Measurements from ENCODE around the gene SPATS1.

DNA sequence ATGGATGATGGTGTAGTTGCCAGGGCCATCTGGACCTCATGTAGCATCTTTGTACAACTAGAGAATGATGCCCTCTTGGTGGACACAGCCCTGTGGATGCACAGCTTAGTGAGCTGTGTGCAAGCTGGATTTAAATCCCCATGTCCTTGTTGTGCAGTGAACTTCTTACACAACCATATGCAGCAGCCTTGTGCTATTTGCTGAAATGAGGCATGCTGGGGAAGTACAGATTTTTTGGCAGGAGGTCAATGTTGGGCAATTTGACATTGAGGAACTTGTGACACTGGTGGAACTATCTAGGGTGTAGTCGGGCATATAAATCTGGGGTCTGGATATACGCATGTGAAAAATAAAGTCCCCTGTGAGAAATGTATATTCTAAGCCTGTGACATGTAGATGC is 39.3 kb downstream of the SPATS1 start:
- TF ChIP-seq, protein P1, sequence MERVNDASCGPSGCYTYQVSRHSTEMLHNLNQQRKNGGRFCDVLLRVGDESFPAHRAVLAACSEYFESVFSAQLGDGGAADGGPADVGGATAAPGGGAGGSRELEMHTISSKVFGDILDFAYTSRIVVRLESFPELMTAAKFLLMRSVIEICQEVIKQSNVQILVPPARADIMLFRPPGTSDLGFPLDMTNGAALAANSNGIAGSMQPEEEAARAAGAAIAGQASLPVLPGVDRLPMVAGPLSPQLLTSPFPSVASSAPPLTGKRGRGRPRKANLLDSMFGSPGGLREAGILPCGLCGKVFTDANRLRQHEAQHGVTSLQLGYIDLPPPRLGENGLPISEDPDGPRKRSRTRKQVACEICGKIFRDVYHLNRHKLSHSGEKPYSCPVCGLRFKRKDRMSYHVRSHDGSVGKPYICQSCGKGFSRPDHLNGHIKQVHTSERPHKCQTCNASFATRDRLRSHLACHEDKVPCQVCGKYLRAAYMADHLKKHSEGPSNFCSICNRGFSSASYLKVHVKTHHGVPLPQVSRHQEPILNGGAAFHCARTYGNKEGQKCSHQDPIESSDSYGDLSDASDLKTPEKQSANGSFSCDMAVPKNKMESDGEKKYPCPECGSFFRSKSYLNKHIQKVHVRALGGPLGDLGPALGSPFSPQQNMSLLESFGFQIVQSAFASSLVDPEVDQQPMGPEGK (CRISPR knock-in tag; IDR thresholded peaks at IDR 0.05; ENCODE audit: borderline replicate concordance) = no peak
- TF ChIP-seq ISL1 (CRISPR knock-in tag; IDR thresholded peaks at IDR 0.05) (no peak), SNAI2 (CRISPR knock-in tag; IDR thresholded peaks at IDR 0.05) (no peak), ZFP3 (CRISPR knock-in tag; IDR thresholded peaks at IDR 0.05) (no peak), TCF4 (CRISPR knock-in tag; IDR thresholded peaks at IDR 0.05; ENCODE audit: borderline replicate concordance) (no peak), TOX (CRISPR knock-in tag; IDR thresholded peaks at IDR 0.05; ENCODE audit: borderline replicate concordance) (no peak), ARNTL (CRISPR knock-in tag; IDR thresholded peaks at IDR 0.05; ENCODE audit: borderline replicate concordance, low read depth) (no peak), CSDC2 (CRISPR knock-in tag; IDR thresholded peaks at IDR 0.05) (no peak), ESRRG (CRISPR knock-in tag; IDR thresholded peaks at IDR 0.05) (no peak), BACH2 (CRISPR knock-in tag; IDR thresholded peaks at IDR 0.05; ENCODE audit: borderline replicate concordance) (no peak), GLIS3 (CRISPR knock-in tag; IDR thresholded peaks at IDR 0.05) (no peak), OSR1 (CRISPR knock-in tag; IDR thresholded peaks at IDR 0.05) (no peak)
- TF ChIP-seq, protein P2, sequence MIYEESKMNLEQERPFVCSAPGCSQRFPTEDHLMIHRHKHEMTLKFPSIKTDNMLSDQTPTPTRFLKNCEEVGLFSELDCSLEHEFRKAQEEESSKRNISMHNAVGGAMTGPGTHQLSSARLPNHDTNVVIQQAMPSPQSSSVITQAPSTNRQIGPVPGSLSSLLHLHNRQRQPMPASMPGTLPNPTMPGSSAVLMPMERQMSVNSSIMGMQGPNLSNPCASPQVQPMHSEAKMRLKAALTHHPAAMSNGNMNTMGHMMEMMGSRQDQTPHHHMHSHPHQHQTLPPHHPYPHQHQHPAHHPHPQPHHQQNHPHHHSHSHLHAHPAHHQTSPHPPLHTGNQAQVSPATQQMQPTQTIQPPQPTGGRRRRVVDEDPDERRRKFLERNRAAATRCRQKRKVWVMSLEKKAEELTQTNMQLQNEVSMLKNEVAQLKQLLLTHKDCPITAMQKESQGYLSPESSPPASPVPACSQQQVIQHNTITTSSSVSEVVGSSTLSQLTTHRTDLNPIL (CRISPR knock-in tag; IDR thresholded peaks at IDR 0.05; ENCODE audit: low read depth) = no peak

Data from SK-N-SH treated with all-trans-retinoic acid at 6 μM for 48 hours (cell line).